Stimulated activated CD8-positive, alpha-beta memory T cell treated with anti-CD3 and anti-CD28 coated beads, Interleukin-4, amount 100 ng/mL, for 48 hours (primary cell): ENCODE results near the gene SLC5A2.

Experiments used
- DNase-seq: peaks from one replicate; pipeline ENCODE4 v3.0.0-alpha.2; 2020

The SLC5A2 gene

DNA sequence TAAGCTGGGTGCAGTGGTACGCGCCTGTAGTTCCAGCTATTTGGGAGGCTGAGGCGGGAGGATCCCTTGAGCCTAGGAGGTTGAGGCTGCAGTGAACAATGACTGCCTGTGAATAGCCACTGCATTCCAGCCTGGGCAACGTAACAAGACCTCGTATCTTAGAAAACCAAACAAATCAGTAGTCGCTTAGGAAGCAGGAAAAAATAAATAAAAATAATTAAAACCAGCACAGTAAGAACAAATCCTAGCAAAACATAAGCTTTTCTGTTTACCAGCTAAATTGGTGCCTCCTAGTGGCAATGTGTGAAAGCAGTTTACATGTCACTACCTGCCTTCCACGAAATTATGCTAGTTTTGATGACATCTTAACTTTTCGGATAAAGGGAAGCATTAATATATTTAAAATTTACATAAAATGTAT is 22.3 kb upstream of the SLC5A2 start:
- no peak for DNase-seq

DNA sequence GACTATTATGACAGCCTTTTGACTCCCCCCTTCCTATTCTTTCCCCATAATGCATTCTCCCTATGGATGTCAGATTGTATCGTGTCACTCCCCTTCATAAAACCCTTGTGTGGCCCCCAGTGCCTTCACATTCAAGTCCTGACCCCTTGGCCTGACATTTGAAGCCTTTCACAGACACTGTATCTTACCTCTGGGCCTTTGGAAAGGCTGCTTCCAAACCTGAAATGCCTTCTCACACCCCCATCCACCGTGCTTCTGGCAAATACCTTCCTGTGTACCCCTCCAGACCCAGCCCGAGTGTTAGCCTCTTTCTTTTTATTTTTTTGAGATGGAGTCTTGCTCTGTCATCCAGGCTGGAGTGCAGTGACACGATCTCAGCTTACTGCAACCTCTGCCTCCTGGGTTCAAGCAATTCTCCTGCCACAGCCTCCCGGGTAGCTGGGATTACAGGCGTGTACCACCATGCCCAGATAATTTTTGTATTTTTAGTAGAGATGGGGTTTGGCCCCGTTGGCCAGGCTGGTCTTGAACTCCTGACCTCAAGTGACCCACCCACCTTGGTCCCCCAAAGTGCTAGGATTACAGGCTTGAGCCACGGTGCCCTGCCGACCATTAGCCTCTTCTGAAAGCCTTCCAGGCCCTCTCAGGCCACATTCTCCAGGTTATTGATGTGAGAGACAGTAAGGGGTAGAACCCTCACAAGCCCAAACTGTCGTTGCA is 21.6 kb upstream of the SLC5A2 start:
- no peak for DNase-seq

DNA sequence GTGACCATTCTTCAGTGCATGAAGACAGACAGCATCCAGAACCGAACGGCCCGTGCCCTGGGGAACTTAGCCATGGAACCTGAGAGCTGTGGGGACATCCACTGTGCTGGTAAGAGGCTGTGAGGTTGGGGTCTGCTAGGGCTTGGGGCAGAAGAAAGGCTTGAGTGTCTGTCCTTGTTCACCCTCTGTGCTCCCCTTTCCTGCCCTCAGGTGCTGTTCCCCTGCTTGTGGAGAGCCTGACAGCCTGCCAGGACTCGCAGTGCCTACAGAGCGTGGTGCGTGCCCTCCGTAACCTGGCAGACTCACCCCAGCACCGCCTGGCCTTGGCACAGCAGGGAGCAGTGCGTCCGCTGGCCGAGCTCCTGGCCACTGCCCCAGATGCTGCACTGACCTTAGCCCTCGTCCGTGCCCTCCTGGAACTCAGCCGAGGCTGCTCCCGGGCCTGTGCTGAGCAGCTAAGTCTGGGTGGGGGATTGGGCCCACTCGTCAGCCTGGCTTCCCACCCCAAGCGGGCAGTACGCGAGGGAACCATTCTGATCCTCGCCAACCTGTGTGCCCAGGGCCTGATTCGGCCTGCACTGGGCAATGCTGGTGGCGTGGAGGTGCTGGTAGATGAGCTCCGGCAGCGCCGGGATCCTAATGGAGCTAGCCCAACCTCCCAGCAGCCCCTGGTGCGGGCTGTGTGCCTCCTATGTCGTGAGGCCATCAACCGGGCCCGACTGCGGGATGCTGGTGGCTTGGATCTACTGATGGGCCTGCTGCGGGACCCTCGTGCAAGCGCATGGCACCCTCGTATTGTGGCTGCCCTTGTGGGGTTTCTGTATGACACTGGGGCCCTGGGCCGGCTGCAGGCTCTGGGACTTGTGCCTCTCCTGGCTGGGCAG is 20.8 kb upstream of the SLC5A2 start:
- no peak for DNase-seq

DNA sequence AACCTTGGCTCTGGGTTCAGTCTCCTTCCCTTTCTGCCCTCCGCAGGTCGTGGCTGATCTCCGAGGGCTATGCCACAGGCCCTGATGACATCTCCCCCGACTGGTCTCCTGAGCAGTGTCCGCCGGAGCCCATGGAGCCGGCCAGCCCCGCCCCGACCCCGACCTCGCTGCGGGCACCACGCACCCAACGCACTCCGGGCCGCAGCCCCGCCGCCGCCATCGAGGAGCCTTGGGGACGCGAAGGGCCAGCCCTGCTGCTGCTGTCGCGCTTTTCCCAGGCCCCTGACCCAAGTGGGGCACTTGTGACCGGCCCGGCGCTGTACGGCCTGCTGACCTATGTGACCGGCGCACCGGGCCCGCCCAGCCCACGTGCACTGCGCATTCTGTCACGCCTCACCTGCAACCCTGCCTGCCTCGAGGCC is 18.6 kb upstream of the SLC5A2 start:
- no peak for DNase-seq

DNA sequence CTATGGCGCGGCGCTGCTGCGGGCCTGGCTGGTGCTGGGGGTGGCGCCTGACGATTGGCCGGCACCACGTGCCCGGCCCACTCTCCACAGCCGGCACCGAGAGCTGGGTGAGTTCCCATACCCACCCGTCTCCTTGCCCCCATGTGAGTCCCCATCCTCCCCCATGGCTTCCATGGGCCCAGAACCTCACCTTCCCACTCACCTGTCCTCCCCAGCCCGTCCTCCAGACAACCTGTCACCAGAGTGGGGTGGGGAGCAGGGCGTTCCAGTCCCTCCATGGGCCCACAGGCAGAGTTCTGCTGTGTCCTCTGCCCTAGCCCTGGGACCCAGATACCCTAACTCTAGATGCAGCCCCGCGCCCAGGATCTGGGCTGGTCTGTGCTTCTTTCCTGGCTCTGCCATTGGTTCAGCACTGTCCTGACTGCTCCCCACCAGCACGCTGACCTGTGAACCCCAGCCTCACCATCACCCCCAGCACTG is 18.1 kb upstream of the SLC5A2 start:
- no peak for DNase-seq

DNA sequence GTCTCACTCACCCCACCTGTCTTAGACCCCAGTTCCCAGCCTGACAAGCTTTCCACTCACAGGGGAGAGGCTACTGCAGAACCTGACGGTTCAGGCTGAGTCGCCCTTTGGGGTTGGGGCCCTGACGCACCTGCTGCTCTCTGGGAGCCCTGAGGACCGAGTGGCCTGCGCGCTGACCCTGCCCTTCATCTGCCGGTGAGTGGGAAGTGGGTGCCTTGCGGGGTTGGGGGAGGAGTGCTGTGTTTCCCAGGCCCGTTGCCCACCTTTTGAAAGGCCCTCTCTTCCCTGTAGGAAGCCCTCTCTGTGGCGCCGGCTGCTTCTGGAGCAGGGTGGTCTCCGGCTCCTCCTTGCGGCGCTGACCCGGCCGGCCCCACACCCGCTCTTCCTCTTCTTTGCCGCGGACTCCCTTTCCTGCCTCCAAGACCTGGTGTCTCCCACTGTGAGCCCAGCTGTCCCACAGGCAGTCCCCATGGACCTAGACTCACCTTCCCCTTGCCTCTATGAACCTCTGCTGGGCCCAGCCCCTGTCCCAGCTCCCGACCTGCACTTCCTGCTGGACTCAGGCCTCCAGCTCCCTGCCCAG is 17.0 kb upstream of the SLC5A2 start:
- no peak for DNase-seq

DNA sequence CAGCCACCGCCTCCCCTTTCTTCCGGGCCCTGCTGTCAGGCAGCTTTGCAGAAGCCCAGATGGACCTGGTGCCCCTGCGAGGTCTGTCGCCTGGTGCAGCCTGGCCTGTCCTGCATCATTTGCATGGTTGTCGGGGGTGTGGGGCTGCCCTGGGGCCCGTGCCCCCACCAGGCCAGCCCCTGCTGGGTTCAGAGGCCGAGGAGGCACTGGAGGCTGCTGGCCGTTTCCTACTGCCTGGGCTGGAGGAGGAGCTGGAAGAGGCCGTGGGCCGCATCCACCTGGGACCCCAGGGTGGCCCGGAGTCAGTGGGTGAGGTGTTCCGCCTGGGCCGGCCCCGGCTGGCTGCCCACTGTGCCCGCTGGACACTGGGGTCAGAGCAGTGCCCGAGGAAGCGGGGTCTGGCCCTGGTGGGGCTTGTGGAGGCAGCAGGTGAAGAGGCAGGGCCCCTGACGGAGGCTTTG is 16.5 kb upstream of the SLC5A2 start:
- DNase-seq = no peak

DNA sequence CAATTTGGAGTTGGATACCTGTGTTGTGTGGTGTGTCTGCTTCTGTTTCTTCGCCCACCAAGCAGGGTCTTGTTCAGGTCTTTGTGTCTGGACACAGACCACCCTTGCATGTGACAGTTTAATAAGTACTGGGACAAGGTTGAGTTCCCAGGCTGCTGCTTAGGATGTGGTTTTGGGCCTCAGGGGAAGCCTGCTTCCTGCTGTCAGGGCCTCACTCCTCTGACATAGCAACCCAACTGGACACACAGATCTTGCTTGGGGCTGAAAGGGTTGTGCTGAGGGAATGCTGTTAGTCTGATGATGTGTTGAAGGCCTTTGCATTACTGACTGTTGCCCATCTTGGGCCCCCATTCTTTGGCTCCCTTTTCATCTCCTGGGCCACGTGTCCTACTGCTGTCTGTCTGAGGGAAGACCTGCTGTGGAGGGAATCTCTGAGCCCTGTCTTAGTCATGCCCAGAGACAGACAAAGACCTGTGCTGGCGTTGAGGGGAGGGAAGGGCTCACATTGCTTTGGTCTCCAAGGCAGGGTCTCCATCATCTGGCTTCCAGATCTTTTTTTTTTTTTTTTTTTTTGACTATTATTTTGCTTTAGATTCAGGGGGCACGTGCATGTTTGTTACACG is 15.7 kb upstream of the SLC5A2 start:
- DNase-seq = no peak

DNA sequence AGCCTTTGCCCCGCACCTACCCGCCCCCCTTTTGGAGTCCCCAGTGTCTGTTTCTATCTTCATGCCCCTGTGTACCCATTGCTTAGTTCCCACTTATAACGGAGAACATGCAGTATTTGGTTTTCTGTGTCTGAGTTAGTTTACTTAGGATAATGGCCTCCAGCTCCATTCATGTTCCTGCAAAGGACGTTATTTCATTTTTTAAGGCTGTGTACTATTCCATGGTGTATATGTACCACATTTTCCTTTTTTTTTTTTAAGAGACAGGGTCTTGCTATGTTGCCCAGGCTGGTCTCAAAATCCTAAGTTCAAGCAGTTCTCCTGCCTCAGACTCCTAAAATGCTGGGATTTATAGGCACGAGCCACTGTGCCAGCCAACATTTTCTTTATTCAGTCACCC is 15.1 kb upstream of the SLC5A2 start:
- no peak for DNase-seq

DNA sequence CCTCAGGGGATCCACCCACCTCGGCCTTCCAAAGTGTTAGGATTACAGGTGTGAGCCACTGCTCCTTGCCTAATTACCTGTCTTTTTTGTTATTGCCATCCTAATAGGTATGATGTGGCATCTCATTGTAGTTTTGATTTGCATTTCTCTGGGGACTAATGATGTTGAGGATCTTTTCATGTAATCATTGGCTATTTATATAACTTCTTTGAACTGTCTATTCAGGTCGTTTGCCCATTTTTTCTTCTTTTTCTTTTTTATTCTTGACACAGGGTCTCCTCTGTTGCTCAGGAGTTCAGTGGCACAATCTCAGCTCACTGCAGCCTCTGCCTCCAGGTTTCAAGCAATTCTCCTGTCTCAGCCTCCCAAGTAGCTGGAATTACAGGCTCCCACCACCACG is 12.3 kb upstream of the SLC5A2 start:
- DNase-seq = no peak

DNA sequence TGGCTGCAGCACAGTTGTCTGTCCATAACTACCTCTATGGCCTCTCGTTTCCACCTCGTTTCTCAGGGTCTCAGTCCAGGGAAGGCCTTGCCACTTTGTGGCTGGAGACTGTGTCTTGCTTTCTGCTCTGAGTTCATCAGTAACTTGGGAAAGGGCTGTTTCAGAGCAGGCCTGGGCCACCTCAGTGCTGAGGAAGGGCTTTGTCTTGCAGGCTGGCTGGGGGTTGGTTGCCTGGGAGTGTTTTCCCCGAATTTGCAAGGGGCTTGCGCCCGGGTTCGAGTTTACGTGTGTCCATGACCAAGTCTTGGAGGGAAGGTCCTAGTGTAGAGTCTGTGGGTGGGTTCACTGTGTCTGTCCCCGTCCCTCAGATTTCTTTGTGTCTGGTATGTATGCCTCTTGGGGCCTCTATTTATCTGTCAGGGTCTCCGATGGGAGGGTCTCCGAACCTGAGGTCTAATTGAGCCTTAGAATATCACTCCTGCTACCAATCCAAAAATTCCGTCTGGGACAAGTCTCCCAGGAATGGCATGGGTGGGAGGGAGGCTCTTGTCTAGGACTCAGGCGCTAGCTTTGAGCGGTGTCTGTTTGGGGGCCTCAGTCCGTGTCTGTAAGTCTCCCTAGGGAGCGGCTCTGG is 11.6 kb upstream of the SLC5A2 start:
- DNase-seq = no peak

DNA sequence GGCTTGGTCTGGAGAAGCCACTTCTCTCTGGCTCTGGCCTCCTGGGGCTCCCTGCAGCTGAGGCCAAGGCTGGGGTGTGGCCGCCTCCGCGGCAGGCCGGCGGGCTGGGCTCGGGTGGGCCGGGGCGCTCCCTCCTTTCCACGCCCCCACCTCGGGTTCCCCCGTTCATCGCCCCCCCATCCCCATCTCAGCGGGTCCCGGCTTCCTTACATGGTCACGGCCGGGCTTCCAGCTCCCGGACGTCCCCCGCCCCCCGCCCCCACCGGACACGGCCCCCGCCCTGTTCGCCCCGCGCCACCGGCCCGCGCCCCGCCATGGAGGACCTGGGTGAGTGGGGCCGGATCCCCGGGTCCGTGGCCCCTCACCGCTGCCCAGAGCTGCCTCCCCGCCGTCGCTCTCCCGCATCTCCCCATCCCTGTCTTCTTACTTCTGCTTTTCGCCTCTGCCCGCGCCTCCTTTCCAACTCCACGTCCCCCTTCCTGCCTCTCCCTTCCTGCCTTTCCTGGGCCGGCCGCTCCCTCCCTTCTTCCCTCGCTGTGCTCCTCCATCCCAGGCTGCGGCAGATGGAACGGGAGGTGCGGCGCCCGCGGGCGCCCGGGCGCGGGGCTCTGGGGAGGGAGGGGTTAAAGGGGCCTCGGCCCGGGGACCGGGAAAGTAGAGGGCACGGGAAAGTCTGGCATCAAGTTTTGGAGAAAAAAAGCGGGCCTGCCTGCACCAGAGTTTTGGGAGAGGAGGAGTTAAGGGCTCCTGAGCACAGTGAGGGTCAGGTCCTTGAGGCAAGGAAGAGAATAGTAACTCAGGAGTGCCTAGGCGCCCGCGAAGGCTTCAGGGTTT is 10.8 kb upstream of the SLC5A2 start, which contains the start of gene TGFB1I1:
Gene TGFB1I1 (plus strand): TSS at position 278 of the 834 bp plus-strand sequence. CDS start 37 bp downstream, at position 315.
- DNase-seq = no peak

DNA sequence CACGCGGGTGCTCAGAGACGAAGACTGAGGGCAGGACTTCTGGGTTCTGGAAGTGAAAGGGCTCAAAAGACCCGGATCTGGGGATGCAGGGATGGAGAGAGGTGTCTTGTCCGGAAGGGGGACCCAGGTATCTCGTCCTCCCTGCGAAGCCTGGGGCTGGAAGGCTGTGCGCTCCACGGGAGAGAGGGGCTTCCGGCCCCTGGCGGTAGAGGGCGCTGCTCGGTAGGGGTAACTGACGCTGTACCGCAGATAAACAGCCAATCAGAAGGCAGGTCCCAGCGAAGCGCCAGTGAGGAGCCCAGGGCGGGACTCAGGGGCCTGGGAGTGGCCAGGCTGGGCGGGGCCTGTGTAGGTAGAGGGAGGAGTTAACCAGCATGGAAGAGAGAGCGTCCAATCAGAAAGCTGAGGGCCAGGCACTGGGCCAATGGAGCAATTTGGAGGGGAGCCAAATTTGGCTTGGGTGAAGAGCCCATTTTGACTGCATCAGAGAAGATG is 10.2 kb upstream of the SLC5A2 start:
- peak; percentile 74 for DNase-seq

DNA sequence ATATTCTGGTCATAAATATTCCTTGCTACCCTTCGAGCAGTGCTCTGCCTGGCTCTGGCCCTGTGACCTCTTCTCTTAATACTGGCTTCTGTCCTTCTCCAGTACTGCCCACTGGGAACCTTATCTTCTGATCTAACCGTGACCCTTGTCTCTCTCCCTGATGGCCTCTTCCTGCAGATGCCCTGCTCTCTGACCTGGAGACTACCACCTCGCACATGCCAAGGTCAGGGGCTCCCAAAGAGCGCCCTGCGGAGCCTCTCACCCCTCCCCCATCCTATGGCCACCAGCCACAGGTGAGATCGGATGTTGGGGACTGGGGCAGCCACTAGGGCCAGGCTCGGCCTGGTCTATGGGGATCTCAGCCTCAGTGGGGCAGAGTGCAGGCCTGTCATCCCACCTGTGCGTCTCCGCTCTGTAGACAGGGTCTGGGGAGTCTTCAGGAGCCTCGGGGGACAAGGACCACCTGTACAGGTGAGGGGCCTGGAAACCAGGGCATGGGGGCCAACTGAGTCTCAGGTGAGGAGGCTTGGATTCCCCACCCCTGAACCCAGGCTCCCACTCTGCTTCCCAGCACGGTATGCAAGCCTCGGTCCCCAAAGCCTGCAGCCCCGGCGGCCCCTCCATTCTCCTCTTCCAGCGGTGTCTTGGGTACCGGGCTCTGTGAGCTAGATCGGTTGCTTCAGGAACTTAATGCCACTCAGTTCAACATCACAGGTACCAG is 9.5 kb upstream of the SLC5A2 start:
- DNase-seq = no peak

DNA sequence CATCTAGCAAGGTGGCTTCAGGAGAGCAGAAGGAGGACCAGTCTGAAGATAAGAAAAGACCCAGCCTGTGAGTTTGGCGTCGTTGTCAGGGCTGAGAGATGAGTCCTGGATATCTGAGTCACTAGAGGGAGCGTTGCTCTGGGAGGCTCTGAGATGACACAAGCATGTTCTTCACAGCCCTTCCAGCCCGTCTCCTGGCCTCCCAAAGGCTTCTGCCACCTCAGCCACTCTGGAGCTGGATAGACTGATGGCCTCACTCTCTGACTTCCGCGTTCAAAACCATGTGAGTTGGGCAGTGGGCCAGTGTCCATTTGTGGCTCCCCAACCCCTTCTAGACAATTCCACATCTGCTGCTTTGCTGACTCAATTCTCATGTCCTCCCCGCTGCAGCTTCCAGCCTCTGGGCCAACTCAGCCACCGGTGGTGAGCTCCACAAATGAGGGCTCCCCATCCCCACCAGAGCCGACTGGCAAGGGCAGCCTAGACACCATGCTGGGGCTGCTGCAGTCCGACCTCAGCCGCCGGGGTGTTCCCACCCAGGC is 8.7 kb upstream of the SLC5A2 start:
- DNase-seq = no peak

DNA sequence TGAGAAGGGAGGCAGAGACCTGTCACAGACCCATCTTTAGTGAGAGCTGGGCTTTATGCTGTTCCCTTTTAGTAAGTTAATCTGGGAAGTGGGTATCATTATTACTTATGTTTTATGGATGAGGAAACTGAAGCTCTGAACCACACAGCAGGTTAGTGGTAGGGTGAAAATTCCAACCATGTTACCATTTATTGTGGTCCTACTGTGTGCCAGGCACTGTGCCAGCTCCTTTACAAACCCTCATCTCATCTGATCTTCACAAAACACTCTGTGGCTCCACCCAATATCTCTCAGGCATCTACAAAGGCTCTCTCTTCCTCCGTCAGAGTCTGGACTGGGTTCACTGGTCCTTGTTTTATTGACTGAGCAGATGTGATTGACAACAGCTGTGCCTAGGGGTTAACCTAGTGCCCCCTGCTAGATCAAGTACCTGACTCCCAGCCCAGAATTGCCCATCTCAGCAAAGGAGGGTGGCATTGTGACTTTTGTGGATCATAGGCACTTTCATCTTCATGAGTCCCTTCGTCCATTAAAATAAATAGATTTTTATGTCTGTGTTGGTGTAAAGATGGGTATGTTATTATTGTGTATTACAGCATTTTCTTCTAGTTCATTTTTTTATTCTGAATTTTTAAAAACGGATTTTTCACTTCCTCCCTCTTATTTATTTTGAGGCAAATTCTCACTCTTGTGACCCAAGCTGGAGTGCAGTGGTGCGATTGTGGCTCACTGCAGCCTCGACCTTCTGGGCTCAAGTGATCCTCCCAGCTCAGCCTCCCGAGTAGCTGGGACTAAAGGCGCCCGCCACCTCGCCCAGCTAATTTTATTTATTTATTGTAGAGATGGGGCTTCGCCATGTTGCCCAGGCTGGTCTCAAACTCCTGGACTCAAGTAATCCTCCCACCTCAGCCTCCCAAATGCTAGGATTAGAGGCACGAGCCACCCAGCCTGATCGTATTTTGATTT is 7.9 kb upstream of the SLC5A2 start:
- DNase-seq = no peak

DNA sequence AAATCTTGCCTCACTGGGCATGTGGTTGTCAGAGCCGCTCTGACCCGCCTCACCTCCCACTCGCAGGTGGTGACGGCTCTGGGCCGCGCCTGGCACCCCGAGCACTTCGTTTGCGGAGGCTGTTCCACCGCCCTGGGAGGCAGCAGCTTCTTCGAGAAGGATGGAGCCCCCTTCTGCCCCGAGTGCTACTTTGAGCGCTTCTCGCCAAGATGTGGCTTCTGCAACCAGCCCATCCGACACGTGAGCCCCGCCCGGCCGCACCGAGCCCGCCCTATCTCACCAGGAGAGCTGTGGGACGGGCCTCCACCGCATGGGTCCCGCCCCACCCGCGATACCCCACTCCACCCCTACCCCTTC is 7.0 kb upstream of the SLC5A2 start:
- DNase-seq = no peak

DNA sequence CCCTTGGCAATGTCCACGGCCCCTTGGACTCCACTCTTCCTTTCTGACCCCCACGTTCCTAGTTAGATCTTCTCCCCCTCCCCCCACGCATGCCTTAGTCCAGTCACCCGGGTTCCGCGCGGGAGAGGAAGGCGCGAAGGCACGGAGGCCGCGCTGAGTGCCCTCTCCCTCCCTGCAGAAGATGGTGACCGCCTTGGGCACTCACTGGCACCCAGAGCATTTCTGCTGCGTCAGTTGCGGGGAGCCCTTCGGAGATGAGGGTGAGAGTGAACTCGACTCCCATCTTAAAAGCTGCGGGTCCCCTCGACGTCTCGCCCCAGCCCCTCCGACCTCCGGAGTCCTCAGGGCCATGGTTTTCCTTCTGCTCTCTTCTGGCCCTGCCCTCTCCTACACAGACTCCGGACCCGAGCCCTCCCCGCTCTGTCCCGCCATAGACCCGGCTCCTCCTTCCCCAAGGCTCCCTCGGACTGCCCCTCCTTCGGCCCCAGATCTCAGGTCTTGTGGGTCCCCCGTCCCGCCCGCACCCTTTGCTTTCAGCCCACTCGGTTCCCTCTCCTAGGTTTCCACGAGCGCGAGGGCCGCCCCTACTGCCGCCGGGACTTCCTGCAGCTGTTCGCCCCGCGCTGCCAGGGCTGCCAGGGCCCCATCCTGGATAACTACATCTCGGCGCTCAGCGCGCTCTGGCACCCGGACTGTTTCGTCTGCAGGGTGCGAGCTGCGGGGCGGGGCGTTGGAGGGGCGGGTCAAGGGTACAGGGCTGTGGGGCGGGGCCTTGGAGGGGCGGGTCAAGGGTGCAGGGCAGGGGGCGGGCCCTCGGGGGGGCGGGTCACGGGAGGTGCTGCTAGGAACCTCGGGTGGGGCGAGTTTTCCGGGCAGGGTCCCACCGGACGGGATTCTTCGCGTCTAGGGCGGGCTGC is 6.4 kb upstream of the SLC5A2 start:
- peak; percentile 93 for DNase-seq
